ENCODE measurements around the gene GSTCD.

DNA sequence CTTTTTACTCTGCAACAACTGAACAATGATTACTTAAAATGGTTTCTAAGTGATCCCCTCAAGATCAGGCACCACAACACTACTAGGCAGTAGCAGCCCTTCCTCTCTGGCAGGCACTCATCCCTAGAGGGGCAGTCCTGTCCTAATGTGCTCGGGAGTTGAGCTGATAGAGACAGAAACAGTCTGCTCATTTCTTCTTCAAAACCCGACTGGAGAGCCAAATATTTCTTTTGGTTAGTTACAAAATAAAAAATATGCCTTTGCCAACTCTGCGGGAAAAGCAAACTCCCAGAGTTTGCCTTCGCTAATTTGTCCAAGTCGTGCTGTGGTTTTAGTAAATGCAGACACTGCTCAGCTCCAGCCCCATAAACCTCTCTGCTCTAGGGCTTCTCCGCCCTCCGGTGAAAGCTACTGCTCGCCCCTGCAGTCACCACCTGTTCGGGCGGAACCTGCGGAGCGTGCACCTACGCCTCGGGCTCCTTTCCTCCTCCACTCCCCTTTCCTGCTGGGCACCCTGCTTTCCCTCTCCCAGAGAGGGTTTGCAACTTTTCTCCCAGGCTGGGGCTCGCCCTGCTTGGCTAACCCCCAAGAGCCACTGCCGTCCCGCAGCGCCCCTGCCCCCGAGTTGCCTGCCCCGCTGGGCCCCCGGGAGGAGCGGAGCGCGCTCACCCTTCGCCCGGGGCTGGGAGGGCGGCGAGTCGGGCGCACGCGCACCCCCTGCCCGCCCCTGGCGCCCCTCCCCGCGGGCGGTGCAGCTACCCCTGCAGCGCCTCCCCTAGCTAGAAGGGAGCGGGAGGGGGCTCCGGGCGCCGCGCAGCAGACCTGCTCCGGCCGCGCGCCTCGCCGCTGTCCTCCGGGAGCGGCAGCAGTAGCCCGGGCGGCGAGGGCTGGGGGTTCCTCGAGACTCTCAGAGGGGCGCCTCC is 186.3 kb downstream of the GSTCD start, which contains the start of gene NPNT:
- TF ChIP-seq, protein P1, sequence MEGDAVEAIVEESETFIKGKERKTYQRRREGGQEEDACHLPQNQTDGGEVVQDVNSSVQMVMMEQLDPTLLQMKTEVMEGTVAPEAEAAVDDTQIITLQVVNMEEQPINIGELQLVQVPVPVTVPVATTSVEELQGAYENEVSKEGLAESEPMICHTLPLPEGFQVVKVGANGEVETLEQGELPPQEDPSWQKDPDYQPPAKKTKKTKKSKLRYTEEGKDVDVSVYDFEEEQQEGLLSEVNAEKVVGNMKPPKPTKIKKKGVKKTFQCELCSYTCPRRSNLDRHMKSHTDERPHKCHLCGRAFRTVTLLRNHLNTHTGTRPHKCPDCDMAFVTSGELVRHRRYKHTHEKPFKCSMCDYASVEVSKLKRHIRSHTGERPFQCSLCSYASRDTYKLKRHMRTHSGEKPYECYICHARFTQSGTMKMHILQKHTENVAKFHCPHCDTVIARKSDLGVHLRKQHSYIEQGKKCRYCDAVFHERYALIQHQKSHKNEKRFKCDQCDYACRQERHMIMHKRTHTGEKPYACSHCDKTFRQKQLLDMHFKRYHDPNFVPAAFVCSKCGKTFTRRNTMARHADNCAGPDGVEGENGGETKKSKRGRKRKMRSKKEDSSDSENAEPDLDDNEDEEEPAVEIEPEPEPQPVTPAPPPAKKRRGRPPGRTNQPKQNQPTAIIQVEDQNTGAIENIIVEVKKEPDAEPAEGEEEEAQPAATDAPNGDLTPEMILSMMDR (IDR thresholded peaks at IDR 0.05), result no peak
- peak in 1 of 2 donors; percentile 38 for TF ChIP-seq POLR2A (IDR thresholded peaks at IDR 0.05)
